CMK (cell line): ENCODE measurements around the gene OTOA.
"Not testable (repeated sequence)": the region's sequence is repeated elsewhere in the genome, so short reads cannot be mapped to it uniquely, and the experiment has no call there.

ENCODE experiments used
- DNase-seq: peaks from one replicate; pipeline ENCODE4 v3.0.0-alpha.2; 2010; ENCODE audit warnings: low read depth

The OTOA gene

GRCh38 chr16:21641916-21642315, 21.9 kb upstream of the OTOA start:
- no peak for DNase-seq

- DNase-seq, result no peak
Measured at GRCh38 chr16:21642861-21643260, 20.9 kb upstream of the OTOA start.

GRCh38 chr16:21643785-21644184, 20.0 kb upstream of the OTOA start:
- DNase-seq, result no peak

GRCh38 chr16:21644674-21645073, 19.1 kb upstream of the OTOA start:
- DNase-seq, result no peak

- DNase-seq, result no peak
Measured at GRCh38 chr16:21645261-21645721, 18.5 kb upstream of the OTOA start.

- no peak for DNase-seq
Measured at GRCh38 chr16:21646091-21646490, 17.7 kb upstream of the OTOA start.

GRCh38 chr16:21646721-21647561, 16.8 kb upstream of the OTOA start:
- DNase-seq, result no peak

GRCh38 chr16:21647562-21648164, 16.1 kb upstream of the OTOA start:
- no peak for DNase-seq

- not testable (repeated sequence) for DNase-seq
Measured at GRCh38 chr16:21649826-21650406, 13.9 kb upstream of the OTOA start.

- no peak for DNase-seq
Measured at GRCh38 chr16:21650521-21650920, 13.2 kb upstream of the OTOA start.

GRCh38 chr16:21651515-21651914, 12.3 kb upstream of the OTOA start:
- no peak for DNase-seq

- DNase-seq, result no peak
Measured at GRCh38 chr16:21652453-21652852, 11.3 kb upstream of the OTOA start, which contains the start of gene IGSF6. IGSF6 (minus strand) TSS chr16:21652608; CDS start chr16:21652598, 10 bp downstream.

GRCh38 chr16:21653571-21653970, 10.2 kb upstream of the OTOA start:
- DNase-seq, result no peak

- DNase-seq, result no peak
Measured at GRCh38 chr16:21654466-21654865, 9.3 kb upstream of the OTOA start.

- DNase-seq, result no peak
Measured at GRCh38 chr16:21654881-21655280, 8.9 kb upstream of the OTOA start.

- DNase-seq, result no peak
Measured at GRCh38 chr16:21656795-21657768, 6.7 kb upstream of the OTOA start.

- DNase-seq, result no peak
Measured at GRCh38 chr16:21659124-21659523, 4.6 kb upstream of the OTOA start.

GRCh38 chr16:21664801-21665492, 1.2 kb downstream of the OTOA start:
- no peak for DNase-seq

- no peak for DNase-seq
Measured at GRCh38 chr16:21666772-21667171, 3.0 kb downstream of the OTOA start.

GRCh38 chr16:21667575-21667974, 3.8 kb downstream of the OTOA start:
- no peak for DNase-seq

- DNase-seq, result no peak
Measured at GRCh38 chr16:21673469-21673868, 9.7 kb downstream of the OTOA start.
